ENCODE measurements around the gene PBX2. TPM values are rescaled to one million over a fixed set of nuclear protein-coding genes. Genes with fewer than 3 reads are reported as not detected.
"Not testable (repeated sequence)": the region's sequence is repeated elsewhere in the genome, so short reads cannot be mapped to it uniquely, and the experiment has no call there.

PBX2 gene
- total RNA-seq, 1 donor from 2014 or later, result 89.2 TPM

DNA sequence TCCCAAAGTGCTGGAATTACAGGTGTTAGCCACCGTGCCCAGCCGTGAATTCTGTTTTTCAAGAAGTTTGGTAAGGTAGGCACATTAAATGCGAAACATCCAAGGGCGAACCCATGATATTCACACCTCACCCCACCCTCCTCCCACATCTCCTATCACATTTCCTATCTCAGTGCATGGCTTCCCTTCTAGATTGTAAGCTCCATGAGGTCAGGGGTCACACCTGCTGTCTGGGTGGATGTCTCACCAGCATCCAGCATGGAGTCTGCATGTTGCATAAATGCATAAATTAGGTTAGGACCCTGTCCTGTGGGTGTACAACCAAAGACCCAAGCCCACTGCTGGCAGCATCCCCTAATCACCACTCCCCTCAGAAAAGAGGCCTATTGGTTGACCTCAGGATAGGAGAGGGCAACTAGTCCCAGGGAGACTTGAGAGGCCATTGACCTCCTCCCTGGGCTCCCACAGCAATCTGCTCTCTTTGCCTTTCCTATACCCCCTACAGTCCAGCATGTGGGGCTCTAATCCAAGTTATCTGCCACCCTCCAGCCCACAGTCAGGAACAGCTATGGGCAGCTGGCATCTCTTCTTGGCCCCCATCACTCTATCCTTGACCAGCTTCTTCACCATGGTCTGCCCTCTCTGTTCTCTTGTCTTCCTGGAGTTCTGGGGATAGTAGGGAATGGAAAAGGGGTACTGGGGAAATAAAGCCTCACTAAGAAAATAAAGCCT lies 42.4 kb downstream of the PBX2 start:
- no peaks in the 10 kb centered on the region for H3K36me3 ChIP-seq
- TF ChIP-seq, protein P1, sequence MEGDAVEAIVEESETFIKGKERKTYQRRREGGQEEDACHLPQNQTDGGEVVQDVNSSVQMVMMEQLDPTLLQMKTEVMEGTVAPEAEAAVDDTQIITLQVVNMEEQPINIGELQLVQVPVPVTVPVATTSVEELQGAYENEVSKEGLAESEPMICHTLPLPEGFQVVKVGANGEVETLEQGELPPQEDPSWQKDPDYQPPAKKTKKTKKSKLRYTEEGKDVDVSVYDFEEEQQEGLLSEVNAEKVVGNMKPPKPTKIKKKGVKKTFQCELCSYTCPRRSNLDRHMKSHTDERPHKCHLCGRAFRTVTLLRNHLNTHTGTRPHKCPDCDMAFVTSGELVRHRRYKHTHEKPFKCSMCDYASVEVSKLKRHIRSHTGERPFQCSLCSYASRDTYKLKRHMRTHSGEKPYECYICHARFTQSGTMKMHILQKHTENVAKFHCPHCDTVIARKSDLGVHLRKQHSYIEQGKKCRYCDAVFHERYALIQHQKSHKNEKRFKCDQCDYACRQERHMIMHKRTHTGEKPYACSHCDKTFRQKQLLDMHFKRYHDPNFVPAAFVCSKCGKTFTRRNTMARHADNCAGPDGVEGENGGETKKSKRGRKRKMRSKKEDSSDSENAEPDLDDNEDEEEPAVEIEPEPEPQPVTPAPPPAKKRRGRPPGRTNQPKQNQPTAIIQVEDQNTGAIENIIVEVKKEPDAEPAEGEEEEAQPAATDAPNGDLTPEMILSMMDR (IDR thresholded peaks at IDR 0.05), result no peak
- intact Hi-C loops (cut with DNase I), result no loop called here
- peaks cover 34% of the 10 kb centered on the region for H3K27me3 ChIP-seq (ENCODE audit: low read depth)
- peaks cover 6% of the 10 kb centered on the region for H3K4me1 ChIP-seq
- no peak overlapping the region for H3K4me3 ChIP-seq
- ATAC-seq (peak in 1 of 2 donors; percentile 17), DNase-seq (no peak)
- no peaks in the 10 kb centered on the region for H3K9me3 ChIP-seq
- no peak overlapping the region for H3K27ac ChIP-seq

DNA sequence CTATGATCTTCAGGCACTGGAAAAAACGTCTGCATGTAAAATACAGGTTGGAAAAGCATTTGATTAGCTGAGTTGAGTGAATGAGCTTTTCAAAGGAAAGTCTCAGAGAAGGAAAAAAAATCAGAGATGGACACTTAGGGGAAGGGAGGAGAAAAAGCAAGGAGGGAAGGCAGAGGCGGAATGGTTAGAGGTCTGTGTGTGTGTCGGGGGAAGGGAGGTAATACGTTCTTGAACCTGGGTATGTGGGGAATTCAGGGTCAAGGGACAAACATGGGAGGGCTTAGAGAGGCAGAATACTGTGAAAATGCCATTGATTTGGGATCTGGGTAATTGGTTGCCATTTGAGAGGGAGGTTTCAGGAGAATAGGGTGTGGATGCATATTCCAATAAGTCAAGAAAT lies 43.3 kb downstream of the PBX2 start:
- TF ChIP-seq, protein P1 (IDR thresholded peaks at IDR 0.05), result no peak
- no peaks in the 10 kb centered on the region for H3K4me1 ChIP-seq
- peaks cover 38% of the 10 kb centered on the region for H3K27me3 ChIP-seq (ENCODE audit: low read depth)
- H3K4me3 ChIP-seq, result no peak overlapping the region
- H3K27ac ChIP-seq, result no peak overlapping the region
- ATAC-seq (no peak), DNase-seq (no peak)
- H3K9me3 ChIP-seq, result no peaks in the 10 kb centered on the region
- no peaks in the 10 kb centered on the region for H3K36me3 ChIP-seq
- intact Hi-C loops (cut with DNase I), result no loop called here

DNA sequence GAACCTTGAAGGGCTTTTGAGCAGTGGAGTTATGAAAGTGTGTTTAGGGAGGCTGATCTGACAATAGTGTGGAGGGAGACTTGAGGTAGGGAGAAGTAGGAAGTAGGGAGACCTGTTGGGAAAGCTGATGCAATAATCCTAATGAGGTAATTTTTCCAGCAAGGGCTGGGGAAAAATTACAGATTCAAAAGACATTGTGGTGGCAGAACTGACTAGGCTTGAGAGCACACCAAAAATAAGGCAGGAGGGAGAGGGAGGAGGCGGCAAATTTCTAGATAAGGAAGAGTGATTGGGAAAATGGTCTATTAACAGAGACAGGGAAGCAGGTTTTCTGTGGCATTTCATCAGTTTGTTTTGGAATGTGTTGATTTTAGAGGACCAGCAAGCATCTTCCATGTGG lies 43.7 kb downstream of the PBX2 start:
- H3K27ac ChIP-seq, result no peak overlapping the region
- no peaks in the 10 kb centered on the region for H3K4me1 ChIP-seq
- DNase-seq (no peak), ATAC-seq (no peak)
- no peak overlapping the region for H3K4me3 ChIP-seq
- H3K9me3 ChIP-seq, result no peaks in the 10 kb centered on the region
- intact Hi-C loops (cut with DNase I), result no loop called here
- TF ChIP-seq, protein P1 (IDR thresholded peaks at IDR 0.05), result no peak
- H3K36me3 ChIP-seq, result no peaks in the 10 kb centered on the region
- peaks cover 39% of the 10 kb centered on the region for H3K27me3 ChIP-seq (ENCODE audit: low read depth)

DNA sequence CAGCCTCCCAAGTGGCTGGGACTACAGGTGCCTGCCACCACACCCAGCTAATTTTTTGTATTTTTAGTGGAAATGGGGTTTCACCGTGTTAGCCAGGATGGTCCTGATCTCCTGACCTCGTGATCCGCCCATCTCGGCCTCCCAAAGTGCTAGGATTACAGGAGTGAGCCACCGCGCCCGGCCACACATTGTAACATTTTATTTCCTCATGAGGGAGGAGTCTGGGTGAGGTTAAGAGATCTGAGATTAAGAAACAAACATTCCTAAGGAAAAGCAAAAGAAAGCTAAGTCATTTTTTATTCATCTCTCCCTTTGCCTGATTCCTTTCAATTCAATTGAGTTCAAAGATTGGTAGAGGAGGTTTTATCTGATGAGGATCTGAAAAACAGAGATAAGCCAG lies 45.8 kb downstream of the PBX2 start:
- intact Hi-C loops (cut with DNase I); ATAC-seq; H3K4me3 ChIP-seq; DNase-seq; H3K36me3 ChIP-seq; H3K9me3 ChIP-seq; H3K27ac ChIP-seq; H3K4me1 ChIP-seq: not testable (repeated sequence)
- peaks cover 25% of the 10 kb centered on the region for H3K27me3 ChIP-seq (ENCODE audit: low read depth)

DNA sequence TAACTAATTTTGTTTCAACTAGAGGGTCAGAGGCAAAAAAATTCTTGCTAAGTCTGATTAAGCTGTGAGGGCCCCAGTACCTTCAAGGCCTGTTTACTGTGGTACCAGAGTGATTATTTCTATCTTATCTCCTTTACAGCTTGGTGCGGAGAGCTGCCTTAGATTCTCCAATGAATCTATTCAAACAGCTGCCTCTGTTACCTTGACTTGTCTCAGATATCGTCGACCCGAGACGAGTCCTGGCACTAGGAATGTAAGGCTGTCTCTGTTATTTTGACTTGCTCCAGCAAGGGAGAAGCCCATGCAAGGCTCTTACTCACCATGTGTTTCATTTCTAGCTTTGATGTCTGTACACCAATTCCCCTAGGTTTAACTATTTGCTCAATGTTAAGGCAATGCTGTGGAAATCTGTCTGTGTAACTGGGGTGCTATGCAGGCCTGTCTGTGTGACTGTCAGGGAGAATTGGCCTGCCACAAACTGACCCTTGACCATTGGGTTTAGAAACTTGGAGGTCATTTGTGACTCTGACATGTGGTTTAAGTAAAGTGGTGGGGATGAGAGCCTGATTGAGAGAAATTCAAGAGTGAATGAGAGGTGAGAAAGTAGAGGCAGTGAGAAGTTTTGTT lies 49.5 kb downstream of the PBX2 start:
- TF ChIP-seq, protein P1 (IDR thresholded peaks at IDR 0.05), result no peak
- Histone ChIP-seq H3K4me3 (no peak overlapping the region), H3K4me1 (no peaks in the 10 kb centered on the region), H3K36me3 (no peaks in the 10 kb centered on the region), H3K27me3 (ENCODE audit: low read depth) (peaks cover 5% of the 10 kb centered on the region), H3K9me3 (no peaks in the 10 kb centered on the region), H3K27ac (no peak overlapping the region)
- no peak for DNase-seq
- no peak for ATAC-seq
- intact Hi-C loops (cut with DNase I), result no loop called here

DNA sequence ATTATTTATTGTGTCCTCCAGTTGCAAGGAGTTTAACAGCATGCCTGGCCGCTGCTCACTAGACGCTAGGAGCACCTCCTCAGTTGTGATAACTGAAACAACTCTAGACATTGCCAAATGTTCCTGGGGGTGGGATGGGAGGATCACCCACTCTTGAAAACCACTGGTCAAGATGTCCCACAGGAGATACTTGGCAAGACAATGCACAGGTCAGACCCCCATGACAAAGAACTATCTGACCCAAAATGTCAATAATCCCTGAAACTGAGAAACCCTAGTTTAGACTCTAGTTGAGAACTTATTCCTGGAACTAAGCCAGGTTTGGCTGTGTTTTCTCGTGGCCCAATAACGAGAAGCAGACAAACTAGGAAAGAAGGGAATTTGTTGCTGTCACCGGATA lies 50.4 kb downstream of the PBX2 start:
- H3K4me1 ChIP-seq, result no peaks in the 10 kb centered on the region
- H3K27ac ChIP-seq, result no peak overlapping the region
- ATAC-seq (no peak), DNase-seq (no peak)
- no peaks in the 10 kb centered on the region for H3K9me3 ChIP-seq
- intact Hi-C loops (cut with DNase I), result no loop called here
- TF ChIP-seq, protein P1 (IDR thresholded peaks at IDR 0.05), result no peak
- no peaks in the 10 kb centered on the region for H3K36me3 ChIP-seq
- peaks cover 5% of the 10 kb centered on the region for H3K27me3 ChIP-seq (ENCODE audit: low read depth)
- H3K4me3 ChIP-seq, result no peak overlapping the region
